OCI-LY7 (cell line): ENCODE results near the gene HES1.

Source experiments
- CTCF ChIP-seq: fragments of 200-600 bp; sonication (generic); conservative IDR thresholded peaks from 2 replicates; pipeline ENCODE4 v1.5.1; 2014; ENCODE audit warnings: mild to moderate bottlenecking, antibody characterized with exemption, low read length, moderate library complexity, mixed read lengths
- EZH2phosphoT487 ChIP-seq: fragments of 200-600 bp; sonication (generic); IDR thresholded peaks from 2 replicates; pipeline ENCODE4 v1.6.1; 2018; ENCODE audit warnings: low read depth, borderline replicate concordance, mild to moderate bottlenecking, mixed run types, antibody characterized with exemption, low read length, moderate library complexity, mixed read lengths

GRCh38 chr3:194119831-194120590 lies 15.9 kb upstream of the HES1 start:
- no peak for TF ChIP-seq CTCF
- no peak for TF ChIP-seq EZH2phosphoT487
